Measurements from ENCODE around the gene CNNM1.

CNNM1 gene

DNA sequence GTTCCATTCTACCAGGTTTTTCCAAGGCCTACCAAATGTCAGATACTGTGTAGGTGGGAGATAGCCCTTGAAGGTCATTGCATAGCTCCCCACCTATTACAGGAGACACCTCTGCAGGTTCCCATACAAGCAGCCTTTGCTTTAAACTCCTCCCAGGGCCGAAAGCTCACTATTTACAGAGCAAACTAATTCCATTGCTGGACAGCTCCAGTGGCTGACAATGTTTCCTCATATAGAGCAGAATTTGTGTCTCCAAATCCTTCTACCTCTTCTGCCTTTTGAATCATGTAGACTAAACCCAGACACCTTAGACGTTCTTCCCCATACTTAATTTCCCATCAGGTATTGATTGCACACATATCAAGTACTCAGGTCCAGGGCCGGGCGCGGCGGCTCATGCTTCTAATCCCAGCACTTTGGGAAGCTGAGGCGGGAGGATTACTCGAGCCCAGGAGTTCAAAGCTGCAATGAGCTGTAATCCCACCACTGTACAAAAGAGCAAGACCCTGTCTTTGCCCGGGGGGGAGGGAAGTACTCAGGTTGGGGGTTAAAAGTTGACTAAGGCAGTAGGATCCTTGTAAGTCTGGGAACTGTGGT lies 2.1 kb downstream of the CNNM1 start:
- TF ChIP-seq, protein P1, sequence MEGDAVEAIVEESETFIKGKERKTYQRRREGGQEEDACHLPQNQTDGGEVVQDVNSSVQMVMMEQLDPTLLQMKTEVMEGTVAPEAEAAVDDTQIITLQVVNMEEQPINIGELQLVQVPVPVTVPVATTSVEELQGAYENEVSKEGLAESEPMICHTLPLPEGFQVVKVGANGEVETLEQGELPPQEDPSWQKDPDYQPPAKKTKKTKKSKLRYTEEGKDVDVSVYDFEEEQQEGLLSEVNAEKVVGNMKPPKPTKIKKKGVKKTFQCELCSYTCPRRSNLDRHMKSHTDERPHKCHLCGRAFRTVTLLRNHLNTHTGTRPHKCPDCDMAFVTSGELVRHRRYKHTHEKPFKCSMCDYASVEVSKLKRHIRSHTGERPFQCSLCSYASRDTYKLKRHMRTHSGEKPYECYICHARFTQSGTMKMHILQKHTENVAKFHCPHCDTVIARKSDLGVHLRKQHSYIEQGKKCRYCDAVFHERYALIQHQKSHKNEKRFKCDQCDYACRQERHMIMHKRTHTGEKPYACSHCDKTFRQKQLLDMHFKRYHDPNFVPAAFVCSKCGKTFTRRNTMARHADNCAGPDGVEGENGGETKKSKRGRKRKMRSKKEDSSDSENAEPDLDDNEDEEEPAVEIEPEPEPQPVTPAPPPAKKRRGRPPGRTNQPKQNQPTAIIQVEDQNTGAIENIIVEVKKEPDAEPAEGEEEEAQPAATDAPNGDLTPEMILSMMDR (conservative IDR thresholded peaks at IDR 0.05) = no peak
- H3K27ac ChIP-seq = no peak overlapping the region

DNA sequence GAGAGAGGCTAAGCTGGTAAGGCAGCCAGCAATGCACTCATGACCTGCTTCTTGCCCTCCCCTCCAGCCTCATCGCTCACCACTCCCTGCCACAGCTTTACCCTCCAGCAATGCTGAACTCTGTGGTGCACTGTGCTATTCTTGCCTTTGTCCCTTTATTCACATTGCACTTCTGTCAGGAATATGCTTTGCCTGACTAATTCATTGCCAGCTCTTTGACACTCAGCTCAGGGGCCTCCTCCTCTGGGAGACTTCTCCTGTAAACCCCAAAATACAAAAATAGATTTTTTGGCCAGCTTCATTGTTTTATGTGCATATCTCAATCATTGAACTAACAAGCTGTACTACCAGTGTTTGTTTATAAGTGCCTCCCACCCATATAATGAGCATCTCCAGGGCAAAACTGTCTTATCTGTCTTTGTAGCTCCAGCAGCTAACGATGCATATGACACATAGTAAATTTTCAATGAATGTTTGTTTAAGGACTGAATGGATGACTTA lies 8.2 kb downstream of the CNNM1 start:
- no peak for TF ChIP-seq ZFX (IDR thresholded peaks at IDR 0.05)
- TF ChIP-seq, protein P1 (conservative IDR thresholded peaks at IDR 0.05) = no peak

DNA sequence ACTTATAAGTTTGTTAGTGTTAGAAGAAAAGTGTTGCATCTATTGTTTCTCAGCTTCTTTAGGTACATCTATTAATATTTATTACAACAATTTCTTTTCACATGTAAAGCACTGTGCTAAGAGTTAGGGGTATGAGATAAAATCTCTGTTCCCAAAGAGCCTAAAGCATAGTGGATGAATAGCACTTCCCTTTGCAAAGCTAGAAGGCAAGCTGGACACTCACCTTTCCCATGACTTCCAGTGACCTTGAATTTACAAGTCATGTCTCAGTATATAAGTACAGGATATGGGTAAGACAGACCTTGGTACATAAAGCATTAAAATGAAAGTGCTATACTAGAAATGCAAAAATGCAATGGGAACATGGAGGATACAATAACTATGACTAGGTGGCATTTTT lies 8.7 kb downstream of the CNNM1 start:
- TF ChIP-seq ZFX (IDR thresholded peaks at IDR 0.05) = no peak
- TF ChIP-seq, protein P1 (conservative IDR thresholded peaks at IDR 0.05) = no peak
- H3K27ac ChIP-seq = no peak overlapping the region

More for the DNA sequence above, 8.2 kb downstream of the CNNM1 start:
- H3K27ac ChIP-seq = 0 out of 2 replicates have a peak overlapping the region, but pooled peaks have one; percentile 23

DNA sequence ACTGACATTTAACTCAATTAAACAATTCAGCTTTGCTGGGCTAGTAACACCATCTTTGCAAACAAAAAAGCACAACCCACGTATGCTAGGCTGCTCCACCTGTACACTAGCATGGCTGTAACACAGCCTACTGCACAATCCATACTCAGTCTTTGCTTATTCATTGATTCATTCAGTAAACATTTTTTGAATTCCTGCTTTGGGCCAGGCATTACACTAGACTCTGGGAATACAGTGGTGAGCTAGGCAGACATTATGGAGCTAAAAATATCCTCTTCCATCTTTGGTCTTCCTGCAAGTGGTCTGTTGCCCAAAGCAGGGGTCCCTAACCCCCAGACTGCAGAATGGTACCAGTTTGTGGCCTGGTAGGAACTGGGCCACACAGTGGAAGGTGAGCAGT lies 9.9 kb downstream of the CNNM1 start:
- peak overlapping the region; percentile 74 for H3K27ac ChIP-seq
- no peak for TF ChIP-seq ZFX (IDR thresholded peaks at IDR 0.05)
- TF ChIP-seq, protein P1 (conservative IDR thresholded peaks at IDR 0.05) = no peak

DNA sequence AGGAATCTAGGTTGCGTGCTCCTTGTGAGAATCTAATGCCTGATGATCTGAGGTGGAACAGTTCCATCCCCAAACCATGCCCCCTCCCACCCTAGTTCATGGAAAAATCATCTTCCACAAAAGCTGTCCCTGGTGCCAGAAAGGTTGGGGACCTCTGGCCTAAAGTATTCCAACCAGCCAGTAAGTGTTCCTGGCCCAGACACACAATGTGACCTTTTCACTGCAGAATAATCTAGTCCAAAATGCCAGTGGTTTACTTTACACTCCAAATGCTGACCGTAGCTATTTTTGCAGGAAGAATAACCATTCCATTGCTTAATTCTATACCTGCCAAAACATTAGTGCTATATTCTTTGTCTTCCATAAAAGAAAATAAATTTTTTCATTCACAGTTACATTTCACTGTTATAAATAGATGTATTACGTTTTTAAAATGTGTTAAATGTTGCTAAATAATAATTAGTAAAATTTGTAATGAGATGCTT lies 10.4 kb downstream of the CNNM1 start:
- TF ChIP-seq ZFX (IDR thresholded peaks at IDR 0.05) = no peak
- TF ChIP-seq, protein P1 (conservative IDR thresholded peaks at IDR 0.05) = no peak
- peak overlapping the region; percentile 74 for H3K27ac ChIP-seq

DNA sequence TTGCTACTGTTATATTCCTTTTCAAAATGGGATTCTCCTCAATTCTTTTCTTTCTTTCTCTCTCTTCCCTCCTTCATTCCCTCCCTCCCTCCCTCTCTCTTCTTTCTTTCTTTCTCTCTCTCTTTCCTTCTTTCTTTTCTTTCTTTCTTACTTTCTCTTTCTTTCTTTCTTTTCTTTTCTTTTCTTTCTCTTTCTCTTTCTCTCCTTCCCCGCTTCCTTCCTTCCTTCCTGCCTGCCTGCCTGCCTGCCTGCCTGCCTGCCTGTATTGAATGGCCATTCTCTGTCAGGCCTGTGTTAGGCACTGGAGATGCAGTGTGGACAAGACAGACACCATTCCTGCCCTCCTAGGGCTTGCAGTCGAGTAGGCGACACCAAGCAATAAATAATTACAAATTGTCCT lies 11.5 kb downstream of the CNNM1 start:
- no peak overlapping the region for H3K27ac ChIP-seq
- TF ChIP-seq ZFX (IDR thresholded peaks at IDR 0.05) = no peak
- TF ChIP-seq, protein P1 (conservative IDR thresholded peaks at IDR 0.05) = no peak

DNA sequence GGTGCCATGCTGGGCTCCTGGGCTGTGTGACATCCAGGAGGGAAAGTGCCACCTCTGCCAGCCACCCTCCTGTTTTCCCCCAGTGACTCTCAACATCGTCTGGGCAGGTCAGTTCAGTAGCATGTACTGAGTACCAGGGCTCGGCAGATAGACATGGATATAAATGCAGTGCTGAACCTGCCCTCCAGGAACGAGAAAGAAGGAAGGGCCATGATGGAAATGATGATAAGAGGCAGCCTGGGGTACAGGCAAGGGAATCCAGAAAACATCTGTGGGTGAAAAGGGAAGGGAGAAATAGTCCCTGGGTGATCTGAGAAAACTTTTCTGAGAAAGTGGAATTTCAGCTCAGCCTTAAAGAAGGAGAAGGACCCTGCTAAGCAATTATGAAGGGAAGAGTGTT lies 12.1 kb downstream of the CNNM1 start:
- no peak overlapping the region for H3K27ac ChIP-seq

More for the DNA sequence above, 12.1 kb downstream of the CNNM1 start:
- no peak for TF ChIP-seq ZFX (IDR thresholded peaks at IDR 0.05)
- TF ChIP-seq, protein P1 (conservative IDR thresholded peaks at IDR 0.05) = no peak

Measured in C4-2B (cell line).